K562 (cell line): ENCODE measurements around the gene APP. TPM values are rescaled to one million over a fixed set of nuclear protein-coding genes. Genes with fewer than 3 reads are reported as not detected.

ENCODE experiments used
- ATAC-seq: fragments of 200-7000 bp; cut with Tn5 transposase; 3 replicates; pipeline ENCODE4 v1.9.1; 2020; ENCODE audit warnings: moderate library complexity
- BruUV-seq: library from RNA; stranded (reverse); fragments of 400-500 nt; replicated peaks from 2 replicates; lab custom pipeline; 2021; lab: Mats Ljungman, UMichigan
- CTCF ChIA-PET: fragments of 300-600 bp; formaldehyde crosslinking; extraction: SDS; loops from one replicate; lab custom pipeline; 2021; ENCODE audit warnings: low intra/inter-chr PET ratio; lab: Yijun Ruan, JAX
- POLR2A ChIA-PET: fragments of 300-600, 350-650 bp; sonication (Branson Sonifier 250); formaldehyde crosslinking; extraction: SDS; loops from one replicate; lab custom pipeline; 2021; ENCODE audit warnings: antibody characterized with exemption, inconsistent platforms; lab: Yijun Ruan, JAX
- DNase-seq, 4 experiments: peaks; one replicate each; pipeline versions ENCODE4 v3.0.0 to v3.0.0-alpha.2; 2011 to 2018; ENCODE audit warnings: low spot score in 3 of 4, mixed read lengths in 3 of 4; ENCODE audit errors: extremely low read depth in 1 of 4
- FAIRE-seq: peaks from 2 replicates; lab custom pipeline; 2011; peaks lifted over from hg19 to GRCh38; lab: Jason Lieb, UNC
- H2AFZ ChIP-seq: 2 replicates; pipeline ENCODE4 v1.6.0; 2011; ENCODE audit warnings: low read depth, low read length, control low read depth, inconsistent platforms
- H3K27ac ChIP-seq: fragments of 200-600 bp; 3 replicates; pipeline ENCODE4 v1.8.0; 2011; ENCODE audit warnings: low read depth, mild to moderate bottlenecking, control low read depth, inconsistent platforms, low read length, moderate library complexity, mixed read lengths; ENCODE audit errors: extremely low read depth
- H3K27me3 ChIP-seq, 2 experiments: fragments of 300-600 bp in 1 of 2; 2 replicates in 1 of 2; 3 replicates in 1 of 2; pipeline versions ENCODE4 v1.6.0 to v1.8.0; 2011; ENCODE audit warnings: inconsistent platforms in 2 of 2, low read length in 2 of 2, mild to moderate bottlenecking in 1 of 2, mixed read lengths in 1 of 2, moderate library complexity in 1 of 2; ENCODE audit not compliant: control insufficient read depth in 2 of 2, insufficient read depth in 2 of 2
- H3K36me3 ChIP-seq: fragments of 300-600 bp; 3 replicates; pipeline ENCODE4 v1.8.0; 2011; ENCODE audit warnings: mild to moderate bottlenecking, low read length, inconsistent platforms; ENCODE audit not compliant: control insufficient read depth, insufficient read depth
- H3K4me1 ChIP-seq, 2 experiments: fragments of 200-600 bp in 1 of 2; replicated peaks in 1 of 2; 2 replicates in 1 of 2; 3 replicates in 1 of 2; pipeline versions ENCODE4 v1.5.1 to v1.8.0; 2011; ENCODE audit warnings: inconsistent platforms in 2 of 2, low read length in 2 of 2, mild to moderate bottlenecking in 1 of 2, mixed read lengths in 1 of 2, moderate library complexity in 1 of 2; ENCODE audit not compliant: control insufficient read depth in 2 of 2, insufficient read depth in 2 of 2
- H3K4me2 ChIP-seq: 2 replicates; pipeline ENCODE4 v1.6.1; 2011; ENCODE audit warnings: low read length, control low read depth, inconsistent platforms, mixed read lengths; ENCODE audit not compliant: insufficient read depth
- H3K4me3 ChIP-seq: fragments of 200-600 bp; sonication (generic), shearing (Covaris generic); 2 replicates; pipeline ENCODE4 v1.5.1; 2016; ENCODE audit warnings: control low read depth, inconsistent platforms
- H3K79me2 ChIP-seq: fragments of 200-600 bp; 3 replicates; pipeline ENCODE4 v1.8.0; 2011; ENCODE audit warnings: low read length, inconsistent platforms; ENCODE audit not compliant: control insufficient read depth, insufficient read depth
- H3K9ac ChIP-seq, 2 experiments: 2 replicates each; pipeline versions ENCODE4 v1.6.0 to v1.6.1; 2011; ENCODE audit warnings: low read depth in 2 of 2, low read length in 2 of 2, control low read depth in 1 of 2, inconsistent platforms in 1 of 2, mild to moderate bottlenecking in 1 of 2, mixed read lengths in 1 of 2; ENCODE audit not compliant: insufficient read depth in 1 of 2
- H3K9me1 ChIP-seq: one replicate; pipeline ENCODE4 v1.6.0; 2011; ENCODE audit warnings: inconsistent platforms, mild to moderate bottlenecking, low read length, moderate library complexity; ENCODE audit not compliant: control insufficient read depth, insufficient read depth
- H3K9me3 ChIP-seq: replicated peaks from 2 replicates; pipeline ENCODE4 v1.5.1; 2011; ENCODE audit warnings: low read depth, low read length, inconsistent platforms; ENCODE audit not compliant: control insufficient read depth, insufficient read depth
- H4K20me1 ChIP-seq: replicated peaks from 2 replicates; pipeline ENCODE4 v1.6.1; 2011; ENCODE audit warnings: low read length, inconsistent platforms, mixed read lengths; ENCODE audit not compliant: control insufficient read depth, insufficient read depth
- FOXK2 ChIP-seq, 2 experiments: fragments of 450-650 bp; IDR thresholded peaks in 1 of 2; conservative IDR thresholded peaks in 1 of 2; 2 replicates each; pipeline ENCODE4 v1.6.1; 2016; ENCODE audit warnings: low read depth in 2 of 2, mild to moderate bottlenecking in 1 of 2
- HINFP ChIP-seq: fragments of 450-650 bp; conservative IDR thresholded peaks from 2 replicates; pipeline ENCODE4 v1.6.1; 2016; ENCODE audit warnings: missing genetic modification characterization, low read depth, mild to moderate bottlenecking, control low read depth, missing compliant biosample characterization
- MBD1 ChIP-seq: fragments of 250-450 bp; sonication (Bioruptor Pico); IDR thresholded peaks from 2 replicates; pipeline ENCODE4 v1.8.0; 2022; ENCODE audit warnings: inconsistent platforms
- NFIC ChIP-seq: fragments of 450-650 bp; IDR thresholded peaks from 2 replicates; pipeline ENCODE4 v1.6.1; 2017; ENCODE audit warnings: mild to moderate bottlenecking, inconsistent platforms
- ZNF717 ChIP-seq: fragments of 250-450 bp; sonication (Bioruptor Pico); IDR thresholded peaks from 2 replicates; pipeline ENCODE4 v1.5.0; 2021
- WGBS: fragments of 100-300 bp; shearing (Covaris generic); methylation state at CpG from one replicate; pipeline ENCODE4 v1.1.6; 2016; ENCODE audit warnings: low coverage, mixed read lengths; ENCODE audit not compliant: insufficient coverage; ENCODE audit errors: missing lambda C conversion rate; 5-methylcytosine and 5-hydroxymethylcytosine counted together
- in situ Hi-C: fragments of 300-500 bp; cut with MboI; formaldehyde crosslinking; loops from 4 replicates; pipeline ENCODE4 v1.15.0; 2018; ENCODE audit warnings: inconsistent platforms, mixed read lengths
- intact Hi-C: fragments of 100-400 bp; cut with micrococcal nuclease; formaldehyde crosslinking; loops from 2 replicates; pipeline ENCODE4 v1.14.2; 2022
- polyA plus RNA-seq, 8 experiments: library from polyadenylated mRNA; depleted of rRNA in 4 of 8; stranded (reverse) in 5 of 8; unstranded in 3 of 8; fragments of >200 nt; fragmentation: Nextera tagmentation in 2 of 8; fragmentation: Illumina TruSeq in 1 of 8; extraction: Ambion mirVana in 2 of 8; extraction: Trizol in 1 of 8; gene quantifications; 2 replicates each; pipeline versions ENCODE4 v1.2.1 to v1.2.3, GENCODE V29; 2011 to 2014; ENCODE audit warnings: inconsistent platforms in 1 of 8, missing spikeins in 1 of 8
- total RNA-seq, 7 experiments: library from RNA; depleted of rRNA in 6 of 7; stranded (reverse); fragments of >200 nt in 6 of 7; fragmentation: Illumina TruSeq in 2 of 7; extraction: Trizol in 2 of 7; gene quantifications; 2 replicates each; pipeline versions ENCODE4 v1.2.1 to v1.2.3, GENCODE V29; 2011 to 2021; ENCODE audit warnings: low replicate concordance in 1 of 7

Gene APP
- total and polyA plus RNA-seq, 9 of the 15 experiments (the other 6 are each of a cell fraction or from before 2014, with no cell fraction given), result 0.01 to 1.5 (median 0.16) TPM; not detected in 5

GRCh38 chr21:26112975-26113374 is 57.6 kb downstream of the APP start:
- CTCF ChIA-PET, result no interaction called here
- H3K4me1 ChIP-seq, result no peaks in the 10 kb centered on the region
- POLR2A ChIA-PET, result no interaction called here
- no peak overlapping the region for H3K4me3 ChIP-seq
- no peak overlapping the region for H2AFZ ChIP-seq
- H3K9me3 ChIP-seq, result no peaks in the 10 kb centered on the region
- no peak for FAIRE-seq
- H3K36me3 ChIP-seq, result no peaks in the 10 kb centered on the region
- BruUV-seq, result no TSS peak
- intact Hi-C loops, result no loop called here
- DNase-seq, result no peak
- ATAC-seq, result no peak
- H3K27ac ChIP-seq, result no peak overlapping the region
- 0% methylated on average over 3 of the region's 3 CpGs for WGBS
- TF ChIP-seq FOXK2 (conservative IDR thresholded peaks at IDR 0.05 in 1 of 2, IDR thresholded peaks at IDR 0.05 in 1 of 2; ENCODE audit: low read depth in 2 of 2) (no peak), MBD1 (CRISPR knock-in tag) (no peak), HINFP (tag) (no peak), ZNF717 (CRISPR knock-in tag) (no peak), NFIC (no peak)
- no peak overlapping the region for H3K4me2 ChIP-seq
- no peaks in the 10 kb centered on the region for H3K79me2 ChIP-seq
- H3K9me1 ChIP-seq, result no peaks in the 10 kb centered on the region
- no peak overlapping the region for H3K9ac ChIP-seq
- in situ Hi-C loops, result no loop called here
- no peaks in the 10 kb centered on the region for H4K20me1 ChIP-seq
- H3K27me3 ChIP-seq, result no peaks in the 10 kb centered on the region
